Loucy (cell line): ENCODE results near the gene SMAD3.

Source experiments
- CTCF ChIP-seq: fragments of 200-600 bp; sonication (generic); conservative IDR thresholded peaks from 2 replicates; pipeline ENCODE4 v1.5.1; 2014; ENCODE audit warnings: mild to moderate bottlenecking, antibody characterized with exemption, low read length
- EZH2phosphoT487 ChIP-seq: fragments of 200-600 bp; IDR thresholded peaks from 2 replicates; pipeline ENCODE4 v1.6.1; 2018; ENCODE audit warnings: antibody characterized with exemption, mild to moderate bottlenecking, moderate library complexity, borderline replicate concordance

GRCh38 chr15:67170143-67170925 lies 104.9 kb downstream of the SMAD3 start:
- TF ChIP-seq CTCF (no peak), EZH2phosphoT487 (no peak)
